HepG2 (cell line): ENCODE data around the gene SLX9. TPM values are rescaled to one million over a fixed set of nuclear protein-coding genes. Genes with fewer than 3 reads are reported as not detected.

Experiments
- ATAC-seq: fragments of 200-7000 bp; cut with Tn5 transposase; 3 replicates; pipeline ENCODE4 v1.9.1; 2020; ENCODE audit warnings: mild to moderate bottlenecking, moderate library complexity
- BruUV-seq: library from RNA; stranded (reverse); fragments of 400-500 nt; replicated peaks from 2 replicates; lab custom pipeline; 2021; lab: Mats Ljungman, UMichigan
- CTCF ChIA-PET: fragments of 300-600 bp; formaldehyde crosslinking; extraction: SDS; loops from one replicate; lab custom pipeline; 2021; ENCODE audit warnings: low total read pairs, inconsistent platforms, low intra/inter-chr PET ratio; lab: Yijun Ruan, JAX
- POLR2A ChIA-PET: fragments of 350-600 bp; sonication (Branson Sonifier 250); formaldehyde crosslinking; loops from one replicate; lab custom pipeline; 2020; ENCODE audit warnings: antibody characterized with exemption, inconsistent platforms; lab: Yijun Ruan, JAX
- DNase-seq: peaks from one replicate; pipeline ENCODE4 v3.0.0-alpha.2; 2015; ENCODE audit warnings: low spot score
- FAIRE-seq: peaks from 3 replicates; lab custom pipeline; 2011; peaks lifted over from hg19 to GRCh38; lab: Jason Lieb, UNC
- H2AFZ ChIP-seq: one replicate; pipeline ENCODE4 v1.6.1; 2011; ENCODE audit warnings: low read length, inconsistent platforms
- H3K27ac ChIP-seq: fragments of 300-600 bp; 3 replicates; pipeline ENCODE4 v1.8.0; 2011; ENCODE audit warnings: mixed run types, mild to moderate bottlenecking, mixed read lengths, low read length, inconsistent platforms; ENCODE audit not compliant: insufficient read depth; ENCODE audit errors: extremely low read length
- H3K27me3 ChIP-seq, 2 experiments: fragments of 200-600 bp in 1 of 2; 2 replicates in 1 of 2; 3 replicates in 1 of 2; pipeline versions ENCODE4 v1.6.0 to v1.8.0; 2011; ENCODE audit warnings: low read length in 2 of 2, mild to moderate bottlenecking in 2 of 2, moderate library complexity in 2 of 2, inconsistent platforms in 1 of 2; ENCODE audit not compliant: insufficient read depth in 2 of 2, control insufficient read depth in 1 of 2
- H3K36me3 ChIP-seq, 2 experiments: fragments of 200-600 bp in 1 of 2; replicated peaks in 1 of 2; 2 replicates in 1 of 2; 3 replicates in 1 of 2; pipeline versions ENCODE4 v1.5.1 to v1.8.0; 2011; ENCODE audit warnings: low read length in 2 of 2, inconsistent platforms in 1 of 2; ENCODE audit not compliant: insufficient read depth in 2 of 2, control insufficient read depth in 1 of 2
- H3K4me1 ChIP-seq: 2 replicates; pipeline ENCODE4 v1.5.1; 2012; ENCODE audit warnings: low read length, inconsistent platforms; ENCODE audit not compliant: insufficient read depth
- H3K4me2 ChIP-seq: 2 replicates; pipeline ENCODE4 v1.6.0; 2011; ENCODE audit warnings: low read depth, low read length, inconsistent platforms
- H3K4me3 ChIP-seq, 3 experiments: fragments of 200-600 bp in 1 of 3; sonication (generic), shearing (Covaris generic) in 1 of 3; replicated peaks in 1 of 3; 2 replicates each; pipeline ENCODE4 v1.5.1; 2011 to 2016; ENCODE audit warnings: low read length in 3 of 3, inconsistent platforms in 2 of 3, low read depth in 2 of 3, mild to moderate bottlenecking in 2 of 3, control low read depth in 1 of 3, mixed read lengths in 1 of 3; ENCODE audit not compliant: insufficient read depth in 1 of 3
- H3K79me2 ChIP-seq: one replicate; pipeline ENCODE4 v1.6.1; 2011; ENCODE audit warnings: low read length, inconsistent platforms; ENCODE audit not compliant: insufficient read depth
- H3K9ac ChIP-seq: 2 replicates; pipeline ENCODE4 v1.6.0; 2011; ENCODE audit warnings: mild to moderate bottlenecking, low read depth, low read length, inconsistent platforms; ENCODE audit not compliant: insufficient read depth
- H3K9me3 ChIP-seq: 2 replicates; pipeline ENCODE4 v1.5.1; 2012; ENCODE audit warnings: mild to moderate bottlenecking, low read length
- H4K20me1 ChIP-seq: 2 replicates; pipeline ENCODE4 v1.6.0; 2011; ENCODE audit warnings: inconsistent platforms, mild to moderate bottlenecking, low read length, moderate library complexity; ENCODE audit not compliant: insufficient read depth
- CBX2 ChIP-seq, 2 experiments: fragments of 200-600 bp in 1 of 2; sonication (generic); formaldehyde crosslinking in 1 of 2; IDR thresholded peaks; 2 replicates each; pipeline versions ENCODE4 v1.7.0 to v1.8.1; 2018 to 2022; ENCODE audit warnings: low read depth in 2 of 2, low read length in 1 of 2, mild to moderate bottlenecking in 1 of 2, missing genetic modification reagents in 1 of 2
- GPN1 ChIP-seq: sonication (generic); formaldehyde crosslinking; IDR thresholded peaks from 2 replicates; pipeline ENCODE4 v1.5.1; 2020; ENCODE audit warnings: missing genetic modification reagents, borderline replicate concordance
- HMGA1 ChIP-seq: sonication (generic); formaldehyde crosslinking; conservative IDR thresholded peaks from 2 replicates; pipeline ENCODE4 v1.4.0; 2020; ENCODE audit warnings: missing genetic modification reagents
- HNF4A ChIP-seq: sonication (generic); formaldehyde crosslinking; IDR thresholded peaks from 2 replicates; pipeline ENCODE4 v1.4.0; 2020; ENCODE audit warnings: missing genetic modification reagents
- HOXD1 ChIP-seq: sonication (generic); formaldehyde crosslinking; IDR thresholded peaks from 2 replicates; pipeline ENCODE4 v1.5.0; 2020; ENCODE audit warnings: missing genetic modification reagents
- MEIS2 ChIP-seq: sonication (generic); formaldehyde crosslinking; IDR thresholded peaks from 2 replicates; pipeline ENCODE4 v1.9.0; 2021; ENCODE audit warnings: mild to moderate bottlenecking, missing genetic modification reagents
- TEAD3 ChIP-seq: optimal IDR thresholded peaks from 2 replicates; pipeline ENCODE3; 2016; ENCODE audit warnings: borderline replicate concordance
- ZNF615 ChIP-seq: sonication (generic); formaldehyde crosslinking; IDR thresholded peaks from 2 replicates; pipeline ENCODE4 v1.5.0; 2020; ENCODE audit warnings: mild to moderate bottlenecking, missing genetic modification reagents, borderline replicate concordance
- ZNF773 ChIP-seq: sonication (generic); formaldehyde crosslinking; IDR thresholded peaks from 2 replicates; pipeline ENCODE4 v1.4.0; 2020; ENCODE audit warnings: missing genetic modification reagents, borderline replicate concordance
- ZSCAN22 ChIP-seq: sonication (generic); formaldehyde crosslinking; IDR thresholded peaks from 2 replicates; pipeline ENCODE4 v1.4.0; 2020; ENCODE audit warnings: mild to moderate bottlenecking, missing genetic modification reagents
- WGBS: methylation state at CpG from one replicate; pipeline ENCODE4 v1.1.6; 2017; ENCODE audit warnings: low lambda C conversion rate; 5-methylcytosine and 5-hydroxymethylcytosine counted together
- in situ Hi-C: cut with HindIII; loops from 2 replicates; pipeline ENCODE4 v1.10.0; 2017; ENCODE audit warnings: low pct_unique_long_range_greater_than_20kb; ENCODE audit not compliant: extremely low pct_ligation_motif_present
- intact Hi-C: fragments of 100-400 bp; cut with micrococcal nuclease; formaldehyde crosslinking; loops from one replicate; pipeline ENCODE4 v1.10.0; 2022; ENCODE audit not compliant: unreplicated experiment
- polyA plus RNA-seq, 8 experiments: library from polyadenylated mRNA; depleted of rRNA in 3 of 8; stranded (reverse) in 7 of 8; unstranded in 1 of 8; fragments of >200 nt; fragmentation: Illumina TruSeq in 4 of 8; extraction: Trizol in 4 of 8; gene quantifications; 2 replicates each; pipeline versions ENCODE4 v1.2.1 to v1.2.3, GENCODE V29; 2011 to 2016; ENCODE audit warnings: low read depth in 4 of 8, missing spikeins in 1 of 8, mixed read lengths in 1 of 8; ENCODE audit not compliant: insufficient read depth in 1 of 8
- total RNA-seq, 5 experiments: library from RNA; depleted of rRNA; stranded (reverse); fragments of >200 nt; fragmentation: Illumina TruSeq; extraction: Trizol; gene quantifications; 2 replicates each; pipeline ENCODE4 v1.2.3, GENCODE V29; 2016; ENCODE audit warnings: low read depth in 1 of 5
- TF ChIP-seq, protein P1 (sequence below): sonication (generic); formaldehyde crosslinking; IDR thresholded peaks from 2 replicates; pipeline ENCODE4 v1.4.0; 2020; ENCODE audit warnings: missing genetic modification reagents, borderline replicate concordance
- TF ChIP-seq, protein P2 (sequence below): sonication (generic); formaldehyde crosslinking; IDR thresholded peaks from 2 replicates; pipeline ENCODE4 v1.8.0; 2022; ENCODE audit warnings: mild to moderate bottlenecking, missing genetic modification reagents, borderline replicate concordance
- TF ChIP-seq, protein P3 (sequence below): IDR thresholded peaks from 2 replicates; pipeline ENCODE4 v1.6.1; 2016; ENCODE audit warnings: mild to moderate bottlenecking
- TF ChIP-seq, protein P4 (sequence below): sonication (generic); formaldehyde crosslinking; IDR thresholded peaks from 2 replicates; pipeline ENCODE4 v1.8.0; 2023; ENCODE audit warnings: mild to moderate bottlenecking, missing genetic modification reagents

Gene SLX9
- total and polyA plus RNA-seq, 2 of the 13 experiments (the other 11 are each of a cell fraction or from before 2014, with no cell fraction given), result 21.0 to 47.1 TPM

DNA sequence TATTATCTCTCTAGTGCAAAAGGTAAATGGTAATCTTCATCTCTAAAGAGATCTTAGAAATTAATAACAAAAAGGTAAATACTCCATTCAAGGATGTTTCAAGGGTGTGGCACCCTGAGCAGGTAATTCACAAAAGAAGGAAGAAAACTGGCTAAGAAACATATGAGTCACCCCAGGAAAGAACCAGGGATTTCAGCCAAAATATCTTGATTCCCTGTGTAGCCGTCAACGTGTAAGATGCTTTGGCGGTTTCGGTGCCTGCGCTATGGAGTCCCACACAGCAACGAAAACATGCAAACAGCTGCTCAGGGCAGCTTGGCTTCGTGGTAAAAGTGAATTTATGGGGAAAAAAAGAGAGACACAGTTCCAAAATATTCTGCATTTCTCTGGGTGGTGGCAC lies 22.9 kb upstream of the SLX9 start:
- Histone ChIP-seq H3K79me2 (no peaks in the 10 kb centered on the region), H3K9ac (no peak overlapping the region), H3K4me2 (no peak overlapping the region), H3K36me3 (no peaks in the 10 kb centered on the region), H3K4me3 (no peak overlapping the region), H3K4me1 (peaks cover 83% of the 10 kb centered on the region), H3K27me3 (peaks cover 3 to 5% of the 10 kb centered on the region in 2 experiments; a peak in 3 of 5 replicates), H2AFZ (no peak overlapping the region), H4K20me1 (no peaks in the 10 kb centered on the region), H3K9me3 (no peaks in the 10 kb centered on the region), H3K27ac (no peak overlapping the region)
- ATAC-seq (no peak), DNase-seq (no peak), FAIRE-seq (no peak)
- in situ Hi-C loops (no loop called here), intact Hi-C loops (loop anchor here (10.0 kb wide), 1 partner anchor 72 kb away; no protein-coding TSS in a partner anchor)
- ChIA-PET POLR2A (interaction anchor here (1.3 kb wide), 1 partner anchor 39 kb away, joined by 4 read pairs; no protein-coding TSS in a partner anchor), CTCF (no interaction called here)
- WGBS, result 65% methylated on average over 7 of the region's 7 CpGs
- no TSS peak for BruUV-seq
- TF ChIP-seq, protein P1, sequence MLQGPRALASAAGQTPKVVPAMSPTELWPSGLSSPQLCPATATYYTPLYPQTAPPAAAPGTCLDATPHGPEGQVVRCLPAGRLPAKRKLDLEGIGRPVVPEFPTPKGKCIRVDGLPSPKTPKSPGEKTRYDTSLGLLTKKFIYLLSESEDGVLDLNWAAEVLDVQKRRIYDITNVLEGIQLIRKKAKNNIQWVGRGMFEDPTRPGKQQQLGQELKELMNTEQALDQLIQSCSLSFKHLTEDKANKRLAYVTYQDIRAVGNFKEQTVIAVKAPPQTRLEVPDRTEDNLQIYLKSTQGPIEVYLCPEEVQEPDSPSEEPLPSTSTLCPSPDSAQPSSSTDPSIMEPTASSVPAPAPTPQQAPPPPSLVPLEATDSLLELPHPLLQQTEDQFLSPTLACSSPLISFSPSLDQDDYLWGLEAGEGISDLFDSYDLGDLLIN (CRISPR knock-in tag), result no peak
- TF ChIP-seq, protein P2, sequence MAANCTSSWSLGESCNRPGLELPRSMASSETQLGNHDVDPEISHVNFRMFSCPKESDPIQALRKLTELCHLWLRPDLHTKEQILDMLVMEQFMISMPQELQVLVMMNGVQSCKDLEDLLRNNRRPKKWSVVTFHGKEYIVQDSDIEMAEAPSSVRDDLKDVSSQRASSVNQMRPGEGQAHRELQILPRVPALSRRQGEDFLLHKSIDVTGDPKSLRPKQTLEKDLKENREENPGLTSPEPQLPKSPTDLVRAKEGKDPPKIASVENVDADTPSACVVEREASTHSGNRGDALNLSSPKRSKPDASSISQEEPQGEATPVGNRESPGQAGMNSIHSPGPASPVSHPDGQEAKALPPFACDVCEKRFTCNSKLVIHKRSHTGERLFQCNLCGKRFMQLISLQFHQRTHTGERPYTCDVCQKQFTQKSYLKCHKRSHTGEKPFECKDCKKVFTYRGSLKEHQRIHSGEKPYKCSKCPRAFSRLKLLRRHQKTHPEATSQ (CRISPR knock-in tag), result no peak
- TF ChIP-seq ZNF615 (CRISPR knock-in tag) (no peak), GPN1 (no peak), CBX2 (IDR thresholded peaks at IDR 0.05; ENCODE audit: low read depth, low read length) (no peak), CBX2 (CRISPR knock-in tag; IDR thresholded peaks at IDR 0.05; ENCODE audit: low read depth) (no peak), HNF4A (CRISPR knock-in tag) (no peak), ZNF773 (CRISPR knock-in tag) (no peak), HMGA1 (CRISPR knock-in tag) (no peak), ZSCAN22 (no peak), HOXD1 (CRISPR knock-in tag) (no peak), TEAD3 (no peak), MEIS2 (no peak)
- TF ChIP-seq, protein P3, sequence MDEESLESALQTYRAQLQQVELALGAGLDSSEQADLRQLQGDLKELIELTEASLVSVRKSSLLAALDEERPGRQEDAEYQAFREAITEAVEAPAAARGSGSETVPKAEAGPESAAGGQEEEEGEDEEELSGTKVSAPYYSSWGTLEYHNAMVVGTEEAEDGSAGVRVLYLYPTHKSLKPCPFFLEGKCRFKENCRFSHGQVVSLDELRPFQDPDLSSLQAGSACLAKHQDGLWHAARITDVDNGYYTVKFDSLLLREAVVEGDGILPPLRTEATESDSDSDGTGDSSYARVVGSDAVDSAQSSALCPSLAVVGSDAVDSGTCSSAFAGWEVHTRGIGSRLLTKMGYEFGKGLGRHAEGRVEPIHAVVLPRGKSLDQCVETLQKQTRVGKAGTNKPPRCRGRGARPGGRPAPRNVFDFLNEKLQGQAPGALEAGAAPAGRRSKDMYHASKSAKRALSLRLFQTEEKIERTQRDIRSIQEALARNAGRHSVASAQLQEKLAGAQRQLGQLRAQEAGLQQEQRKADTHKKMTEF (CRISPR knock-in tag), result no peak
- TF ChIP-seq, protein P4, sequence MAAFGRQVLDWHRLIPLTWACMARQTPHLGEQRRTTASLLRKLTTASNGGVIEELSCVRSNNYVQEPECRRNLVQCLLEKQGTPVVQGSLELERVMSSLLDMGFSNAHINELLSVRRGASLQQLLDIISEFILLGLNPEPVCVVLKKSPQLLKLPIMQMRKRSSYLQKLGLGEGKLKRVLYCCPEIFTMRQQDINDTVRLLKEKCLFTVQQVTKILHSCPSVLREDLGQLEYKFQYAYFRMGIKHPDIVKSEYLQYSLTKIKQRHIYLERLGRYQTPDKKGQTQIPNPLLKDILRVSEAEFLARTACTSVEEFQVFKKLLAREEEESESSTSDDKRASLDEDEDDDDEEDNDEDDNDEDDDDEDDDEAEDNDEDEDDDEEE (CRISPR knock-in tag), result no peak
